ENCODE measurements around the gene IL1B. TPM values are rescaled to one million over a fixed set of nuclear protein-coding genes. Genes with fewer than 3 reads are reported as not detected.

IL1B gene
- total RNA-seq, 1 donor from 2014 or later, result 0.27 TPM

GRCh38 chr2:112881217-112881985 lies 44.8 kb upstream of the IL1B start:
- Histone ChIP-seq H3K36me3 (no peaks in the 10 kb centered on the region), H3K4me1 (no peaks in the 10 kb centered on the region), H3K9me3 (replicated peaks) (no peaks in the 10 kb centered on the region), H3K27me3 (ENCODE audit: low read depth) (peaks cover 15% of the 10 kb centered on the region), H3K4me3 (no peak overlapping the region), H3K27ac (replicated peaks) (no peak overlapping the region)
- intact Hi-C loops (cut with micrococcal nuclease), result loop anchor here (10.0 kb wide), 1 partner anchor 127 kb away; no protein-coding TSS in a partner anchor
- TF ChIP-seq, protein P1, sequence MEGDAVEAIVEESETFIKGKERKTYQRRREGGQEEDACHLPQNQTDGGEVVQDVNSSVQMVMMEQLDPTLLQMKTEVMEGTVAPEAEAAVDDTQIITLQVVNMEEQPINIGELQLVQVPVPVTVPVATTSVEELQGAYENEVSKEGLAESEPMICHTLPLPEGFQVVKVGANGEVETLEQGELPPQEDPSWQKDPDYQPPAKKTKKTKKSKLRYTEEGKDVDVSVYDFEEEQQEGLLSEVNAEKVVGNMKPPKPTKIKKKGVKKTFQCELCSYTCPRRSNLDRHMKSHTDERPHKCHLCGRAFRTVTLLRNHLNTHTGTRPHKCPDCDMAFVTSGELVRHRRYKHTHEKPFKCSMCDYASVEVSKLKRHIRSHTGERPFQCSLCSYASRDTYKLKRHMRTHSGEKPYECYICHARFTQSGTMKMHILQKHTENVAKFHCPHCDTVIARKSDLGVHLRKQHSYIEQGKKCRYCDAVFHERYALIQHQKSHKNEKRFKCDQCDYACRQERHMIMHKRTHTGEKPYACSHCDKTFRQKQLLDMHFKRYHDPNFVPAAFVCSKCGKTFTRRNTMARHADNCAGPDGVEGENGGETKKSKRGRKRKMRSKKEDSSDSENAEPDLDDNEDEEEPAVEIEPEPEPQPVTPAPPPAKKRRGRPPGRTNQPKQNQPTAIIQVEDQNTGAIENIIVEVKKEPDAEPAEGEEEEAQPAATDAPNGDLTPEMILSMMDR (IDR thresholded peaks at IDR 0.05; ENCODE audit: borderline replicate concordance), result no peak
- no peak for DNase-seq

GRCh38 chr2:112880696-112881095 lies 44.1 kb upstream of the IL1B start:
- intact Hi-C loops (cut with micrococcal nuclease), result loop anchor here (10.0 kb wide), 1 partner anchor 126 kb away; no protein-coding TSS in a partner anchor
- peaks cover 17% of the 10 kb centered on the region for H3K27me3 ChIP-seq (ENCODE audit: low read depth)
- H3K4me1 ChIP-seq, result no peaks in the 10 kb centered on the region
- no peak for DNase-seq
- H3K9me3 ChIP-seq (replicated peaks), result no peaks in the 10 kb centered on the region
- no peaks in the 10 kb centered on the region for H3K36me3 ChIP-seq
- H3K27ac ChIP-seq (replicated peaks), result no peak overlapping the region
- no peak overlapping the region for H3K4me3 ChIP-seq
- TF ChIP-seq, protein P1 (IDR thresholded peaks at IDR 0.05; ENCODE audit: borderline replicate concordance), result no peak

- intact Hi-C loops (cut with micrococcal nuclease), result loop anchor here (10.0 kb wide), 1 partner anchor 125 kb away; no protein-coding TSS in a partner anchor
- Histone ChIP-seq H3K27me3 (ENCODE audit: low read depth) (peaks cover 22% of the 10 kb centered on the region), H3K9me3 (replicated peaks) (no peaks in the 10 kb centered on the region), H3K36me3 (no peaks in the 10 kb centered on the region), H3K4me3 (no peak overlapping the region), H3K27ac (replicated peaks) (no peak overlapping the region), H3K4me1 (no peaks in the 10 kb centered on the region)
- TF ChIP-seq, protein P1 (IDR thresholded peaks at IDR 0.05; ENCODE audit: borderline replicate concordance), result no peak
- no peak for DNase-seq
Observed at GRCh38 chr2:112880091-112880531, 43.5 kb upstream of the IL1B start.

GRCh38 chr2:112879491-112880041 lies 43.0 kb upstream of the IL1B start:
- intact Hi-C loops (cut with micrococcal nuclease), result loop anchor here (10.0 kb wide), 1 partner anchor 125 kb away; no protein-coding TSS in a partner anchor

DNA sequence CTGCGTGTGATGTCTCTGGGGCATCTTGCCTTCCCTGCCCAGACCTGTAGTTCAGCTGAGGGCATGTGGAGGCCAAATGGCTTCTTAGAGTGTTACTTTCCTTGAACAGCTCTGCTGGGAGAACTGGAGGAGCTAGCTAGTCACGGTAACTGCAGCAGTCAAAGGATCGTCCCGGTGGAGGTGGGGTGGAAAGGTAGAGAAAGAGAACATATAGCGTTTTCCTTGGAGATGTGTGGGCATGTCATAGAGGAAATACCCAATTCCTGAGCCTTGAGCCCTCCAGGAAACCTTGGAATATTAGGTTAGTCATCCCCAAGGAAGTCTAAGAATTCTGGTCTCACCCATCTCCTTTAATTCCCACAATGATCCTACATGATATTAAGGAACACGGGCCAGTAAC lies 40.8 kb upstream of the IL1B start:
- intact Hi-C loops (cut with micrococcal nuclease), result no loop called here
- Histone ChIP-seq H3K36me3 (no peaks in the 10 kb centered on the region), H3K4me1 (no peaks in the 10 kb centered on the region), H3K27me3 (ENCODE audit: low read depth) (peaks cover 33% of the 10 kb centered on the region), H3K27ac (replicated peaks) (no peak overlapping the region), H3K9me3 (replicated peaks) (no peaks in the 10 kb centered on the region), H3K4me3 (no peak overlapping the region)
- no peak for DNase-seq
- TF ChIP-seq, protein P1 (IDR thresholded peaks at IDR 0.05; ENCODE audit: borderline replicate concordance), result no peak

More at GRCh38 chr2:112879491-112880041, 43.0 kb upstream of the IL1B start:
- peaks cover 26% of the 10 kb centered on the region for H3K27me3 ChIP-seq (ENCODE audit: low read depth)
- no peaks in the 10 kb centered on the region for H3K4me1 ChIP-seq
- no peaks in the 10 kb centered on the region for H3K9me3 ChIP-seq (replicated peaks)
- TF ChIP-seq, protein P1 (IDR thresholded peaks at IDR 0.05; ENCODE audit: borderline replicate concordance), result no peak
- H3K4me3 ChIP-seq, result no peak overlapping the region
- H3K27ac ChIP-seq (replicated peaks), result no peak overlapping the region
- no peaks in the 10 kb centered on the region for H3K36me3 ChIP-seq
- no peak for DNase-seq
